HepG2 (cell line): ENCODE results near the gene FAM120B. TPM values are rescaled to one million over a fixed set of nuclear protein-coding genes. Genes with fewer than 3 reads are reported as not detected.

Source experiments
- CC2D1A ChIP-seq: sonication (generic); formaldehyde crosslinking; IDR thresholded peaks from 2 replicates; pipeline ENCODE4 v1.8.1; 2023; ENCODE audit warnings: mild to moderate bottlenecking, missing genetic modification reagents
- CHCHD3 ChIP-seq: sonication (generic); formaldehyde crosslinking; IDR thresholded peaks from 2 replicates; pipeline ENCODE4 v1.8.0; 2022; ENCODE audit warnings: mild to moderate bottlenecking, missing genetic modification reagents, moderate library complexity
- FOXK2 ChIP-seq: fragments of 450-650 bp; IDR thresholded peaks from 2 replicates; pipeline ENCODE4 v1.6.1; 2016
- GATAD2A ChIP-seq: IDR thresholded peaks from 2 replicates; pipeline ENCODE4 v1.6.1; 2016
- HOXA5 ChIP-seq: sonication (generic); formaldehyde crosslinking; IDR thresholded peaks from 2 replicates; pipeline ENCODE4 v1.4.0; 2020; ENCODE audit warnings: missing genetic modification reagents
- MTF1 ChIP-seq: sonication (generic); formaldehyde crosslinking; IDR thresholded peaks from 2 replicates; pipeline ENCODE4 v1.5.0; 2020; ENCODE audit warnings: missing genetic modification reagents
- NAIF1 ChIP-seq: sonication (generic); formaldehyde crosslinking; IDR thresholded peaks from 2 replicates; pipeline ENCODE4 v1.5.0; 2020; ENCODE audit warnings: mild to moderate bottlenecking, missing genetic modification reagents, borderline replicate concordance
- SIX4 ChIP-seq: sonication (generic); formaldehyde crosslinking; IDR thresholded peaks from 2 replicates; pipeline ENCODE4 v1.4.0; 2020; ENCODE audit warnings: missing genetic modification reagents
- SNRNP70 ChIP-seq: fragments of 200-400 bp; formaldehyde crosslinking; IDR thresholded peaks from 2 replicates; pipeline ENCODE4 v1.6.1; 2017; ENCODE audit warnings: mild to moderate bottlenecking, low read depth, low read length, moderate library complexity
- ZNF180 ChIP-seq: sonication (generic); formaldehyde crosslinking; IDR thresholded peaks from 2 replicates; pipeline ENCODE4 v1.4.0; 2020; ENCODE audit warnings: low read depth, missing genetic modification reagents, borderline replicate concordance
- ZNF232 ChIP-seq: sonication (generic); formaldehyde crosslinking; IDR thresholded peaks from 2 replicates; pipeline ENCODE4 v1.4.0; 2020; ENCODE audit warnings: missing genetic modification reagents, borderline replicate concordance
- ZNF30 ChIP-seq: sonication (generic); formaldehyde crosslinking; IDR thresholded peaks from 2 replicates; pipeline ENCODE4 v1.5.0; 2020; ENCODE audit warnings: mild to moderate bottlenecking, missing genetic modification reagents
- ZNF33B ChIP-seq: sonication (generic); formaldehyde crosslinking; IDR thresholded peaks from 2 replicates; pipeline ENCODE4 v1.5.1; 2020; ENCODE audit warnings: mild to moderate bottlenecking, missing genetic modification reagents
- ZNF567 ChIP-seq: sonication (generic); formaldehyde crosslinking; IDR thresholded peaks from 2 replicates; pipeline ENCODE4 v1.8.1; 2023; ENCODE audit warnings: mild to moderate bottlenecking, missing genetic modification reagents, borderline replicate concordance
- ZNF83 ChIP-seq: sonication (generic); formaldehyde crosslinking; IDR thresholded peaks from 2 replicates; pipeline ENCODE4 v1.4.0; 2020; ENCODE audit warnings: missing genetic modification reagents, mild to moderate bottlenecking, borderline replicate concordance
- ZNF850 ChIP-seq: sonication (generic); formaldehyde crosslinking; conservative IDR thresholded peaks from 2 replicates; pipeline ENCODE4 v1.9.0; 2021; ENCODE audit warnings: mild to moderate bottlenecking, missing genetic modification reagents
- polyA plus RNA-seq, 8 experiments: library from polyadenylated mRNA; depleted of rRNA in 3 of 8; stranded (reverse) in 7 of 8; unstranded in 1 of 8; fragments of >200 nt; fragmentation: Illumina TruSeq in 4 of 8; extraction: Trizol in 4 of 8; gene quantifications; 2 replicates each; pipeline versions ENCODE4 v1.2.1 to v1.2.3, GENCODE V29; 2011 to 2016; ENCODE audit warnings: low read depth in 4 of 8, missing spikeins in 1 of 8, mixed read lengths in 1 of 8; ENCODE audit not compliant: insufficient read depth in 1 of 8
- total RNA-seq, 5 experiments: library from RNA; depleted of rRNA; stranded (reverse); fragments of >200 nt; fragmentation: Illumina TruSeq; extraction: Trizol; gene quantifications; 2 replicates each; pipeline ENCODE4 v1.2.3, GENCODE V29; 2016; ENCODE audit warnings: low read depth in 1 of 5
- TF ChIP-seq, protein P1 (sequence below): sonication (generic); formaldehyde crosslinking; IDR thresholded peaks from 2 replicates; pipeline ENCODE4 v1.4.0; 2020; ENCODE audit warnings: missing genetic modification reagents, borderline replicate concordance
- TF ChIP-seq, protein P2 (sequence below): sonication (generic); formaldehyde crosslinking; IDR thresholded peaks from 2 replicates; pipeline ENCODE4 v1.9.0; 2021; ENCODE audit warnings: missing genetic modification reagents, borderline replicate concordance
- TF ChIP-seq, protein P3 (sequence below): sonication (generic); formaldehyde crosslinking; IDR thresholded peaks from 2 replicates; pipeline ENCODE4 v1.4.0; 2020; ENCODE audit warnings: mild to moderate bottlenecking, missing genetic modification reagents, borderline replicate concordance
- TF ChIP-seq, protein P4 (sequence below): sonication (generic); formaldehyde crosslinking; IDR thresholded peaks from 2 replicates; pipeline ENCODE4 v1.4.0; 2020; ENCODE audit warnings: mild to moderate bottlenecking, missing genetic modification reagents

The FAM120B gene
- total and polyA plus RNA-seq, 2 of the 13 experiments (the other 11 are each of a cell fraction or from before 2014, with no cell fraction given): 9.2 to 10.7 TPM

DNA sequence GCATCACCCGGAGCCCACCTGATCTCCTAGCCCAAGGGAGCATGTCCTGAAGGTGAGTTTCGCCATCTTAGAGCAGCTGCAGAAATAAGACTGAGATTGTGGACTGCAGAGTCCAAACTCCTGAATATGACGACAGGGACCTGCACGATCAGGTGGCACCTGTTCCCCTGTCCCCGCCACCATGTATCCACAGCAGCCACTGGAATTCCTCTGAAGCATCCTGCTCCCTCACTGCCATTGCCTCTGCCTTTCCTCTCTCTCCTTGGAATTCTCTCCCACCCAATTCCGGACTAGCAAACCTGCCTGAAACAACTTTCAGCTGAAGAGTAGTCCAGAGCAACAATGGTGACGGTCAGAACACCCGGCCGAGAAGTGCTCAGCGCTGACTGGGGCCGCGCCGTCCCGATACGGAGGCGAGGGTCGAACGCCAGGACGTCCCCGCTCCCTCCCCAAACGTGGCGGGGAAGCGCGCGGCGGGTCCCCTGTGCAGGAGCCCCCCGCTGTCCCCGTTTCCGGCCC, 694 bp upstream of the FAM120B start (continued):
- TF ChIP-seq ZNF83 (peak; percentile 13; the same call in 1 of the 2 replicates), ZNF232 (no peak), ZNF567 (CRISPR knock-in tag) (0 out of 2 replicates have a peak, but pooled peaks have one; percentile 20), SNRNP70 (no peak), NAIF1 (CRISPR knock-in tag) (0 out of 2 replicates have a peak, but pooled peaks have one; percentile 57), FOXK2 (no peak), CHCHD3 (peak; percentile 30; the same call in 1 of the 2 replicates), ZNF850 (no peak), HOXA5 (0 out of 2 replicates have a peak, but pooled peaks have one; percentile 27), GATAD2A (no peak), ZNF180 (CRISPR knock-in tag) (no peak), SIX4 (CRISPR knock-in tag) (no peak), CC2D1A (CRISPR knock-in tag) (0 out of 2 replicates have a peak, but pooled peaks have one; percentile 19), MTF1 (CRISPR knock-in tag) (no peak), ZNF33B (CRISPR knock-in tag) (no peak), ZNF30 (CRISPR knock-in tag) (peak; percentile 78; the same call in 1 of the 2 replicates)
- TF ChIP-seq, protein P1, sequence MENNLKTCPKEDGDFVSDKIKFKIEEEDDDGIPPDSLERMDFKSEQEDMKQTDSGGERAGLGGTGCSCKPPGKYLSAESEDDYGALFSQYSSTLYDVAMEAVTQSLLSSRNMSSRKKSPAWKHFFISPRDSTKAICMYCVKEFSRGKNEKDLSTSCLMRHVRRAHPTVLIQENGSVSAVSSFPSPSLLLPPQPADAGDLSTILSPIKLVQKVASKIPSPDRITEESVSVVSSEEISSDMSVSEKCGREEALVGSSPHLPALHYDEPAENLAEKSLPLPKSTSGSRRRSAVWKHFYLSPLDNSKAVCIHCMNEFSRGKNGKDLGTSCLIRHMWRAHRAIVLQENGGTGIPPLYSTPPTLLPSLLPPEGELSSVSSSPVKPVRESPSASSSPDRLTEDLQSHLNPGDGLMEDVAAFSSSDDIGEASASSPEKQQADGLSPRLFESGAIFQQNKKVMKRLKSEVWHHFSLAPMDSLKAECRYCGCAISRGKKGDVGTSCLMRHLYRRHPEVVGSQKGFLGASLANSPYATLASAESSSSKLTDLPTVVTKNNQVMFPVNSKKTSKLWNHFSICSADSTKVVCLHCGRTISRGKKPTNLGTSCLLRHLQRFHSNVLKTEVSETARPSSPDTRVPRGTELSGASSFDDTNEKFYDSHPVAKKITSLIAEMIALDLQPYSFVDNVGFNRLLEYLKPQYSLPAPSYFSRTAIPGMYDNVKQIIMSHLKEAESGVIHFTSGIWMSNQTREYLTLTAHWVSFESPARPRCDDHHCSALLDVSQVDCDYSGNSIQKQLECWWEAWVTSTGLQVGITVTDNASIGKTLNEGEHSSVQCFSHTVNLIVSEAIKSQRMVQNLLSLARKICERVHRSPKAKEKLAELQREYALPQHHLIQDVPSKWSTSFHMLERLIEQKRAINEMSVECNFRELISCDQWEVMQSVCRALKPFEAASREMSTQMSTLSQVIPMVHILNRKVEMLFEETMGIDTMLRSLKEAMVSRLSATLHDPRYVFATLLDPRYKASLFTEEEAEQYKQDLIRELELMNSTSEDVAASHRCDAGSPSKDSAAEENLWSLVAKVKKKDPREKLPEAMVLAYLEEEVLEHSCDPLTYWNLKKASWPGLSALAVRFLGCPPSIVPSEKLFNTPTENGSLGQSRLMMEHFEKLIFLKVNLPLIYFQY (CRISPR knock-in tag): 0 out of 2 replicates have a peak, but pooled peaks have one; percentile 9
- TF ChIP-seq, protein P2, sequence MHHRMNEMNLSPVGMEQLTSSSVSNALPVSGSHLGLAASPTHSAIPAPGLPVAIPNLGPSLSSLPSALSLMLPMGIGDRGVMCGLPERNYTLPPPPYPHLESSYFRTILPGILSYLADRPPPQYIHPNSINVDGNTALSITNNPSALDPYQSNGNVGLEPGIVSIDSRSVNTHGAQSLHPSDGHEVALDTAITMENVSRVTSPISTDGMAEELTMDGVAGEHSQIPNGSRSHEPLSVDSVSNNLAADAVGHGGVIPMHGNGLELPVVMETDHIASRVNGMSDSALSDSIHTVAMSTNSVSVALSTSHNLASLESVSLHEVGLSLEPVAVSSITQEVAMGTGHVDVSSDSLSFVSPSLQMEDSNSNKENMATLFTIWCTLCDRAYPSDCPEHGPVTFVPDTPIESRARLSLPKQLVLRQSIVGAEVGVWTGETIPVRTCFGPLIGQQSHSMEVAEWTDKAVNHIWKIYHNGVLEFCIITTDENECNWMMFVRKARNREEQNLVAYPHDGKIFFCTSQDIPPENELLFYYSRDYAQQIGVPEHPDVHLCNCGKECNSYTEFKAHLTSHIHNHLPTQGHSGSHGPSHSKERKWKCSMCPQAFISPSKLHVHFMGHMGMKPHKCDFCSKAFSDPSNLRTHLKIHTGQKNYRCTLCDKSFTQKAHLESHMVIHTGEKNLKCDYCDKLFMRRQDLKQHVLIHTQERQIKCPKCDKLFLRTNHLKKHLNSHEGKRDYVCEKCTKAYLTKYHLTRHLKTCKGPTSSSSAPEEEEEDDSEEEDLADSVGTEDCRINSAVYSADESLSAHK (CRISPR knock-in tag): no peak
- TF ChIP-seq, protein P3, sequence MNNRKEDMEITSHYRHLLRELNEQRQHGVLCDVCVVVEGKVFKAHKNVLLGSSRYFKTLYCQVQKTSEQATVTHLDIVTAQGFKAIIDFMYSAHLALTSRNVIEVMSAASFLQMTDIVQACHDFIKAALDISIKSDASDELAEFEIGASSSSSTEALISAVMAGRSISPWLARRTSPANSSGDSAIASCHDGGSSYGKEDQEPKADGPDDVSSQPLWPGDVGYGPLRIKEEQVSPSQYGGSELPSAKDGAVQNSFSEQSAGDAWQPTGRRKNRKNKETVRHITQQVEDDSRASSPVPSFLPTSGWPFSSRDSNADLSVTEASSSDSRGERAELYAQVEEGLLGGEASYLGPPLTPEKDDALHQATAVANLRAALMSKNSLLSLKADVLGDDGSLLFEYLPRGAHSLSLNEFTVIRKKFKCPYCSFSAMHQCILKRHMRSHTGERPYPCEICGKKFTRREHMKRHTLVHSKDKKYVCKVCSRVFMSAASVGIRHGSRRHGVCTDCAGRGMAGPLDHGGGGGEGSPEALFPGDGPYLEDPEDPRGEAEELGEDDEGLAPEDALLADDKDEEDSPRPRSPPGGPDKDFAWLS (CRISPR knock-in tag): no peak
- TF ChIP-seq, protein P4, sequence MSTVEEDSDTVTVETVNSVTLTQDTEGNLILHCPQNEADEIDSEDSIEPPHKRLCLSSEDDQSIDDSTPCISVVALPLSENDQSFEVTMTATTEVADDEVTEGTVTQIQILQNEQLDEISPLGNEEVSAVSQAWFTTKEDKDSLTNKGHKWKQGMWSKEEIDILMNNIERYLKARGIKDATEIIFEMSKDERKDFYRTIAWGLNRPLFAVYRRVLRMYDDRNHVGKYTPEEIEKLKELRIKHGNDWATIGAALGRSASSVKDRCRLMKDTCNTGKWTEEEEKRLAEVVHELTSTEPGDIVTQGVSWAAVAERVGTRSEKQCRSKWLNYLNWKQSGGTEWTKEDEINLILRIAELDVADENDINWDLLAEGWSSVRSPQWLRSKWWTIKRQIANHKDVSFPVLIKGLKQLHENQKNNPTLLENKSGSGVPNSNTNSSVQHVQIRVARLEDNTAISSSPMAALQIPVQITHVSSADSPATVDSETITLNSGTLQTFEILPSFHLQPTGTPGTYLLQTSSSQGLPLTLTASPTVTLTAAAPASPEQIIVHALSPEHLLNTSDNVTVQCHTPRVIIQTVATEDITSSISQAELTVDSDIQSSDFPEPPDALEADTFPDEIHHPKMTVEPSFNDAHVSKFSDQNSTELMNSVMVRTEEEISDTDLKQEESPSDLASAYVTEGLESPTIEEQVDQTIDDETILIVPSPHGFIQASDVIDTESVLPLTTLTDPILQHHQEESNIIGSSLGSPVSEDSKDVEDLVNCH: 0 out of 2 replicates have a peak, but pooled peaks have one; percentile 25
